K562 (cell line): ENCODE data around the gene TK1. TPM values are rescaled to one million over a fixed set of nuclear protein-coding genes. Genes with fewer than 3 reads are reported as not detected.

Source experiments
- ATAC-seq: fragments of 200-7000 bp; cut with Tn5 transposase; 3 replicates; pipeline ENCODE4 v1.9.1; 2020; ENCODE audit warnings: moderate library complexity
- BruUV-seq: library from RNA; stranded (reverse); fragments of 400-500 nt; replicated peaks from 2 replicates; lab custom pipeline; 2021; lab: Mats Ljungman, UMichigan
- CTCF ChIA-PET: fragments of 300-600 bp; formaldehyde crosslinking; extraction: SDS; loops from one replicate; lab custom pipeline; 2021; ENCODE audit warnings: low intra/inter-chr PET ratio; lab: Yijun Ruan, JAX
- POLR2A ChIA-PET: fragments of 300-600, 350-650 bp; sonication (Branson Sonifier 250); formaldehyde crosslinking; extraction: SDS; loops from one replicate; lab custom pipeline; 2021; ENCODE audit warnings: antibody characterized with exemption, inconsistent platforms; lab: Yijun Ruan, JAX
- DNase-seq, 4 experiments: peaks; one replicate each; pipeline versions ENCODE4 v3.0.0 to v3.0.0-alpha.2; 2011 to 2018; ENCODE audit warnings: low spot score in 3 of 4, mixed read lengths in 3 of 4; ENCODE audit errors: extremely low read depth in 1 of 4
- FAIRE-seq: peaks from 2 replicates; lab custom pipeline; 2011; peaks lifted over from hg19 to GRCh38; lab: Jason Lieb, UNC
- H2AFZ ChIP-seq: 2 replicates; pipeline ENCODE4 v1.6.0; 2011; ENCODE audit warnings: low read depth, low read length, control low read depth, inconsistent platforms
- H3K27ac ChIP-seq: fragments of 200-600 bp; 3 replicates; pipeline ENCODE4 v1.8.0; 2011; ENCODE audit warnings: low read depth, mild to moderate bottlenecking, control low read depth, inconsistent platforms, low read length, moderate library complexity, mixed read lengths; ENCODE audit errors: extremely low read depth
- H3K27me3 ChIP-seq, 2 experiments: fragments of 300-600 bp in 1 of 2; 2 replicates in 1 of 2; 3 replicates in 1 of 2; pipeline versions ENCODE4 v1.6.0 to v1.8.0; 2011; ENCODE audit warnings: inconsistent platforms in 2 of 2, low read length in 2 of 2, mild to moderate bottlenecking in 1 of 2, mixed read lengths in 1 of 2, moderate library complexity in 1 of 2; ENCODE audit not compliant: control insufficient read depth in 2 of 2, insufficient read depth in 2 of 2
- H3K36me3 ChIP-seq: fragments of 300-600 bp; 3 replicates; pipeline ENCODE4 v1.8.0; 2011; ENCODE audit warnings: mild to moderate bottlenecking, low read length, inconsistent platforms; ENCODE audit not compliant: control insufficient read depth, insufficient read depth
- H3K4me1 ChIP-seq, 2 experiments: fragments of 200-600 bp in 1 of 2; replicated peaks in 1 of 2; 2 replicates in 1 of 2; 3 replicates in 1 of 2; pipeline versions ENCODE4 v1.5.1 to v1.8.0; 2011; ENCODE audit warnings: inconsistent platforms in 2 of 2, low read length in 2 of 2, mild to moderate bottlenecking in 1 of 2, mixed read lengths in 1 of 2, moderate library complexity in 1 of 2; ENCODE audit not compliant: control insufficient read depth in 2 of 2, insufficient read depth in 2 of 2
- H3K4me2 ChIP-seq: 2 replicates; pipeline ENCODE4 v1.6.1; 2011; ENCODE audit warnings: low read length, control low read depth, inconsistent platforms, mixed read lengths; ENCODE audit not compliant: insufficient read depth
- H3K4me3 ChIP-seq: fragments of 200-600 bp; sonication (generic), shearing (Covaris generic); 2 replicates; pipeline ENCODE4 v1.5.1; 2016; ENCODE audit warnings: control low read depth, inconsistent platforms
- H3K79me2 ChIP-seq: fragments of 200-600 bp; 3 replicates; pipeline ENCODE4 v1.8.0; 2011; ENCODE audit warnings: low read length, inconsistent platforms; ENCODE audit not compliant: control insufficient read depth, insufficient read depth
- H3K9ac ChIP-seq, 2 experiments: 2 replicates each; pipeline versions ENCODE4 v1.6.0 to v1.6.1; 2011; ENCODE audit warnings: low read depth in 2 of 2, low read length in 2 of 2, control low read depth in 1 of 2, inconsistent platforms in 1 of 2, mild to moderate bottlenecking in 1 of 2, mixed read lengths in 1 of 2; ENCODE audit not compliant: insufficient read depth in 1 of 2
- H3K9me1 ChIP-seq: one replicate; pipeline ENCODE4 v1.6.0; 2011; ENCODE audit warnings: inconsistent platforms, mild to moderate bottlenecking, low read length, moderate library complexity; ENCODE audit not compliant: control insufficient read depth, insufficient read depth
- H3K9me3 ChIP-seq: replicated peaks from 2 replicates; pipeline ENCODE4 v1.5.1; 2011; ENCODE audit warnings: low read depth, low read length, inconsistent platforms; ENCODE audit not compliant: control insufficient read depth, insufficient read depth
- H4K20me1 ChIP-seq: replicated peaks from 2 replicates; pipeline ENCODE4 v1.6.1; 2011; ENCODE audit warnings: low read length, inconsistent platforms, mixed read lengths; ENCODE audit not compliant: control insufficient read depth, insufficient read depth
- ATF1 ChIP-seq, 2 experiments: fragments of 450-650 bp in 1 of 2; IDR thresholded peaks; 2 replicates each; pipeline ENCODE4 v1.6.1; 2016; ENCODE audit warnings: missing compliant biosample characterization in 1 of 2, missing genetic modification characterization in 1 of 2
- CAMTA2 ChIP-seq: fragments of 250-450 bp; sonication (Bioruptor Pico); conservative IDR thresholded peaks from 2 replicates; pipeline ENCODE4 v1.5.1; 2022
- CTBP1 ChIP-seq: fragments of 450-650 bp; IDR thresholded peaks from 2 replicates; pipeline ENCODE4 v1.6.1; 2016; ENCODE audit warnings: borderline replicate concordance
- KLF16 ChIP-seq: IDR thresholded peaks from 2 replicates; pipeline ENCODE4 v1.6.1; 2016; ENCODE audit warnings: antibody characterized with exemption
- MEIS2 ChIP-seq: fragments of 450-650 bp; IDR thresholded peaks from 2 replicates; pipeline ENCODE4 v1.6.1; 2014; ENCODE audit warnings: mild to moderate bottlenecking; ENCODE audit not compliant: partially characterized antibody
- NEUROD1 ChIP-seq: fragments of 150-350 bp; IDR thresholded peaks from 2 replicates; pipeline ENCODE4 v1.6.1; 2014; ENCODE audit warnings: borderline replicate concordance, low read length, low read depth; ENCODE audit not compliant: partially characterized antibody
- PHB ChIP-seq: fragments of 250-450 bp; sonication (Bioruptor Pico); IDR thresholded peaks from 2 replicates; pipeline ENCODE4 v1.5.0; 2021
- POLR2AphosphoS5 ChIP-seq: IDR thresholded peaks from 2 replicates; pipeline ENCODE4 v1.6.1; 2011; ENCODE audit warnings: mild to moderate bottlenecking, low read depth, low read length, moderate library complexity; ENCODE audit not compliant: control insufficient read depth, insufficient read depth
- SMARCC2 ChIP-seq: fragments of 450-650 bp; IDR thresholded peaks from 2 replicates; pipeline ENCODE4 v1.6.1; 2017; ENCODE audit warnings: antibody characterized with exemption, moderate library complexity, mild to moderate bottlenecking, low read depth
- TRIM24 ChIP-seq, 2 experiments: fragments of 450-650 bp; IDR thresholded peaks; 2 replicates each; pipeline ENCODE4 v1.6.1; 2016
- ZNF316 ChIP-seq: fragments of 450-650 bp; IDR thresholded peaks from 2 replicates; pipeline ENCODE4 v1.6.1; 2016
- ZNF695 ChIP-seq: fragments of 450-650 bp; formaldehyde crosslinking; IDR thresholded peaks from 2 replicates; pipeline ENCODE4 v1.4.0; 2020; ENCODE audit warnings: mild to moderate bottlenecking, moderate library complexity
- WGBS: fragments of 100-300 bp; shearing (Covaris generic); methylation state at CpG from one replicate; pipeline ENCODE4 v1.1.6; 2016; ENCODE audit warnings: low coverage, mixed read lengths; ENCODE audit not compliant: insufficient coverage; ENCODE audit errors: missing lambda C conversion rate; 5-methylcytosine and 5-hydroxymethylcytosine counted together
- in situ Hi-C: fragments of 300-500 bp; cut with MboI; formaldehyde crosslinking; loops from 4 replicates; pipeline ENCODE4 v1.15.0; 2018; ENCODE audit warnings: inconsistent platforms, mixed read lengths
- intact Hi-C: fragments of 100-400 bp; cut with micrococcal nuclease; formaldehyde crosslinking; loops from 2 replicates; pipeline ENCODE4 v1.14.2; 2022
- polyA plus RNA-seq, 8 experiments: library from polyadenylated mRNA; depleted of rRNA in 4 of 8; stranded (reverse) in 5 of 8; unstranded in 3 of 8; fragments of >200 nt; fragmentation: Nextera tagmentation in 2 of 8; fragmentation: Illumina TruSeq in 1 of 8; extraction: Ambion mirVana in 2 of 8; extraction: Trizol in 1 of 8; gene quantifications; 2 replicates each; pipeline versions ENCODE4 v1.2.1 to v1.2.3, GENCODE V29; 2011 to 2014; ENCODE audit warnings: inconsistent platforms in 1 of 8, missing spikeins in 1 of 8
- total RNA-seq, 7 experiments: library from RNA; depleted of rRNA in 6 of 7; stranded (reverse); fragments of >200 nt in 6 of 7; fragmentation: Illumina TruSeq in 2 of 7; extraction: Trizol in 2 of 7; gene quantifications; 2 replicates each; pipeline versions ENCODE4 v1.2.1 to v1.2.3, GENCODE V29; 2011 to 2021; ENCODE audit warnings: low replicate concordance in 1 of 7

Gene TK1
- total and polyA plus RNA-seq, 9 of the 15 experiments (the other 6 are each of a cell fraction or from before 2014, with no cell fraction given), result 8.4 to 280 (median 103) TPM

DNA sequence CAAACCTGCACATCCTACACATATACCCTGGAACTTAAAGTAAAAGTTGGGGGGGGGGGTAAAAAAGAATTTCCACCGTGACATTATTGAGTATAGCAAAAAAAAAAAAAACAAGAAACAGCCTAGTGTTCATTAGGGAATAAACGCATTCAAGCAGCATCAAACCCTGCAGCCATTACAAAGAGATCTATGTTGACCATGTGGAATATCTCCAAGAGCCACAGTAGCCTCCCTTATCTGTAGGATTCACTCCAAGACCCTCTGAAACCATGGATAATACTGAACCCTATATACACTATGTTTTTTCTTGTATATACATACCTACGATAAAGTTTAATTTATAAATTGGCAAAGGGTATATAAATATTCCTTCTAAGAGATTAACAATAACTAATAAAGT, 21.6 kb upstream of the TK1 start:
- no peak for ATAC-seq
- H3K27me3 ChIP-seq, result no peaks in the 10 kb centered on the region
- no peak overlapping the region for H3K4me2 ChIP-seq
- intact Hi-C loops (no loop called here), in situ Hi-C loops (no loop called here)
- no peak for TF ChIP-seq POLR2AphosphoS5
- no peak for TF ChIP-seq SMARCC2
- no peak for TF ChIP-seq MEIS2
- no peak for TF ChIP-seq NEUROD1
- TF ChIP-seq KLF16, result no peak
- TF ChIP-seq TRIM24 (IDR thresholded peaks at IDR 0.05), result no peak
- TF ChIP-seq ZNF695 (CRISPR knock-in tag), result no peak
- no peak for TF ChIP-seq CAMTA2 (CRISPR knock-in tag)
- no peak for TF ChIP-seq PHB (CRISPR knock-in tag)
- no peak for TF ChIP-seq ATF1 (CRISPR knock-in tag; IDR thresholded peaks at IDR 0.05)
- no peak for TF ChIP-seq ATF1 (tag; IDR thresholded peaks at IDR 0.05)
- no peak for TF ChIP-seq ZNF316
- no peak for TF ChIP-seq CTBP1
- H3K9ac ChIP-seq, result no peak overlapping the region
- H3K9me1 ChIP-seq, result peaks cover 8% of the 10 kb centered on the region
- WGBS, result 32% methylated on average over 3 of the region's 3 CpGs
- DNase-seq, result no peak
- no peak for FAIRE-seq
- no peaks in the 10 kb centered on the region for H4K20me1 ChIP-seq
- no peak overlapping the region for H3K27ac ChIP-seq
- H3K4me1 ChIP-seq, result peaks cover 0 to 11% of the 10 kb centered on the region in 2 experiments; a peak in 3 of 5 replicates
- BruUV-seq, result no TSS peak
- ChIA-PET POLR2A (interaction anchor here (1.2 to 1.6 kb wide), 2 partner anchors 10 to 22 kb away, joined by 3 to 6 read pairs; partner anchors contain the start of genes AFMID and TK1), CTCF (no interaction called here)
- H3K36me3 ChIP-seq, result peaks cover 33% of the 10 kb centered on the region; the same call in 2 of the 3 replicates
- no peaks in the 10 kb centered on the region for H3K9me3 ChIP-seq
- H3K4me3 ChIP-seq, result no peak overlapping the region
- H3K79me2 ChIP-seq, result no peaks in the 10 kb centered on the region
- H2AFZ ChIP-seq, result no peak overlapping the region
